ENCODE results near the gene PEX19. TPM values are rescaled to one million over a fixed set of nuclear protein-coding genes. Genes with fewer than 3 reads are reported as not detected.

Gene PEX19, protein sequence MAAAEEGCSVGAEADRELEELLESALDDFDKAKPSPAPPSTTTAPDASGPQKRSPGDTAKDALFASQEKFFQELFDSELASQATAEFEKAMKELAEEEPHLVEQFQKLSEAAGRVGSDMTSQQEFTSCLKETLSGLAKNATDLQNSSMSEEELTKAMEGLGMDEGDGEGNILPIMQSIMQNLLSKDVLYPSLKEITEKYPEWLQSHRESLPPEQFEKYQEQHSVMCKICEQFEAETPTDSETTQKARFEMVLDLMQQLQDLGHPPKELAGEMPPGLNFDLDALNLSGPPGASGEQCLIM
- total RNA-seq, result 10 to 100 TPM; 49.8 to 59.5 (median 53.3) TPM
- 47.4 TPM for total RNA-seq (2013)
- 15.7 to 53.4 (median 38.5) reads per million in 29 experiments for total RNA-seq

- H3K36me3 Mint-ChIP-seq, result peaks cover 35% of the 10 kb centered on the region
- no peaks in the 10 kb centered on the region for H3K27me3 Mint-ChIP-seq
- peak within 1 kb of the TSS; percentile 68 to 69 for H3K4me3 ChIP-seq (ENCODE audit: control insufficient read depth in 1 of 2, extremely low read depth in 1 of 2, low read length in 1 of 2)
Observed at GRCh38 chr1:160284782-160285344, at the start of gene PEX19. Gene PEX19 (minus strand): TSS chr1:160285133. CDS start chr1:160285124, 9 bp downstream.

DNA sequence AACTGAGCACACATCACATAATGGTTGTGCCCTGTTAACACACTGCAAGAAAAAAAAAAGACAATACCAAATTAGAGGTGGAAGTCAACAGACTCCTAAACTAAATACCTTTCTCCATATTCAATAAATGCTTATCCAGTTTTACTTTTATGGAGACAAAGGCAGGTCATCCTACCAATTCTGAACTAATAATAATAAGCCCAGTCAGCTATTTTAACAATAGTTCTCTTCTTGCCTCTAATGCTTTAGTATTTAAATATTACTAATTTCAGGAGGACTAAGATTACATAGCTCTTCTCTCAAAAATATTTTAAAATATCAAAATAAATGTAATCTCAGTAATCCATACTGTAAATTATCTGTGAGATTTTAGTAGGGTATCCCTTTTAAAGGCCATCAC is 47.6 kb upstream of the PEX19 start:
- no peaks in the 10 kb centered on the region for H3K4me1 ChIP-seq (ENCODE audit: control insufficient read depth in 1 of 2, extremely low read depth in 1 of 2, insufficient read depth in 2 of 2, low read length in 2 of 2)
- H3K4me3 ChIP-seq (ENCODE audit: control insufficient read depth in 1 of 2, extremely low read depth in 1 of 2, low read length in 1 of 2), result no peak overlapping the region
- ChIA-PET POLR2A (no interaction called here), CTCF (interaction anchor here in 1 of 2 donors (0.6 kb wide), 1 partner anchor 16 kb away, joined by 3 read pairs; no protein-coding TSS in a partner anchor)
- Mint-ChIP-seq H3K9me3 (no peaks in the 10 kb centered on the region), H3K27me3 (no peaks in the 10 kb centered on the region), H3K4me1 (peaks cover 2 to 8% (median 6%) of the 10 kb centered on the region in 3 donors), H3K27ac (no peak overlapping the region), H3K36me3 (peaks cover 44% of the 10 kb centered on the region), H3K4me3 (no peak overlapping the region)
- peaks cover 19 to 90% of the 10 kb centered on the region in 2 donors for H3K36me3 ChIP-seq (ENCODE audit: control insufficient read depth in 2 of 2, extremely low read depth in 1 of 2, insufficient read depth in 1 of 2, low read length in 1 of 2)
- no peak overlapping the region for H3K27ac ChIP-seq (ENCODE audit: low read length)
- no peaks in the 10 kb centered on the region for H3K9me3 ChIP-seq
- no peak for DNase-seq
- ATAC-seq (replicated peaks in 1 of 4), result no peak
- H3K27me3 ChIP-seq (replicated peaks in 1 of 2; ENCODE audit: control insufficient read depth in 2 of 2, extremely low read depth in 1 of 2, insufficient read depth in 2 of 2, low read length in 1 of 2), result no peaks in the 10 kb centered on the region

More at GRCh38 chr1:160284782-160285344, at the start of gene PEX19:
- ChIA-PET POLR2A (interaction anchor here in 1 of 2 donors (0.6 to 2.2 kb wide), 3 partner anchors 22 to 33 kb away, joined by 3 to 12 read pairs (median 4); partner anchors contain the start of gene DCAF8), CTCF (interaction anchor here (0.6 to 1.9 kb wide), 6 partner anchors 22 to 199 kb away, joined by 3 to 7 read pairs (median 5); partner anchors contain the start of gene DCAF8 (in 1 of the 2))
- WGBS (ENCODE audit: insufficient coverage), result 0% methylated on average over 16 of the region's 27 CpGs
- DNase-seq (peak; percentile 85 to 96 (median 91)), ATAC-seq (replicated peaks in 1 of 4) (peak; percentile 99 to 100 (median 100))
- Histone ChIP-seq H3K4me1 (ENCODE audit: control insufficient read depth in 1 of 2, extremely low read depth in 1 of 2, insufficient read depth in 2 of 2, low read length in 2 of 2) (peaks cover 7 to 23% of the 10 kb centered on the region in 2 experiments), H3K27me3 (replicated peaks in 1 of 2; ENCODE audit: control insufficient read depth in 2 of 2, extremely low read depth in 1 of 2, insufficient read depth in 2 of 2, low read length in 1 of 2) (no peaks in the 10 kb centered on the region), H3K9me3 (no peaks in the 10 kb centered on the region), H3K27ac (ENCODE audit: low read length) (peak within 1 kb of the TSS; percentile 45), H3K36me3 (ENCODE audit: control insufficient read depth in 2 of 2, extremely low read depth in 1 of 2, insufficient read depth in 1 of 2, low read length in 1 of 2) (peaks cover 9 to 38% of the 10 kb centered on the region in 2 donors)
- peaks cover 28 to 30% (median 28%) of the 10 kb centered on the region in 3 donors for H3K4me1 Mint-ChIP-seq
- H3K27ac Mint-ChIP-seq, result peak within 1 kb of the TSS; percentile 94 to 95
- H3K9me3 Mint-ChIP-seq, result no peaks in the 10 kb centered on the region
- peak within 1 kb of the TSS; percentile 97 to 99 (median 99) for H3K4me3 Mint-ChIP-seq

DNA sequence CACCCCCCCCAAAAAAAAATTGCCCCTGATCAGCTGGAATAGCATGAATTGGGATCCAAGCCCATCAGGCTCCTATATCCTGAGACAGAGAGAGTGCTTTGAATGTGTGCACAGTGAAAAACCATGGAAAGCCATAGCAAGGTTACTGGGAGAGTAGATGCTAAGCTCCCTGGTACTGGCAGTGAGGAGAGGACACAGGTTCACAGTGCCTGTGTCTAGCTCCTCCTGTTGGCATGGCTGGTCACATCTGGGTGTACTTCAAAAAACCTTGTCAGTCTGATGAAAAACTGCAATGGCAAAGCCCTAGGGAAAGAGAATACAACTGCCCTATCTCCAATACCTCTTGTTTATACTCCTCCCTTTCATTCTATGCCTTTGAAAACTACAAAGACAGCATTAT is 45.2 kb upstream of the PEX19 start:
- H3K36me3 Mint-ChIP-seq, result peaks cover 51% of the 10 kb centered on the region

DNA sequence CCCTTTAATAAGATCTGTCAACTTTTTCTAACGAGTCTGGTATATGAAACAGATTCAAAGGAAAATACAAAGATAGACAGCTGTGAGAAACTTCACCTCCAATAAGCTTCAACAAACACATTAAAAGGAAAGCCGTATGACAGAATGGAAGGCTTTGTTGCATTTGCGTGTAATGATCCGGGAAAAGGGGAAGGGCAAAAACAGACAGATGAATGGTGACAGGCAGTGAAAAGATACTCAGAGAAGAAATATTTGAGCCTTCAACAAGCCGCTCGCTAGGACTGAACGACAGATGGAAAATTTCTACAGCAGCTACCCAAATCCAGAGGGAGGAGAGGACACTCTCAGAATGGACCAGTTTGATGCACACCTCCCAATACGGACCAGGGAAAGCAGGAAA is 43.3 kb upstream of the PEX19 start:
- POLR2A ChIA-PET, result no interaction called here

More for the DNA sequence above, 45.2 kb upstream of the PEX19 start:
- Histone ChIP-seq H3K27me3 (replicated peaks in 1 of 2; ENCODE audit: control insufficient read depth in 2 of 2, extremely low read depth in 1 of 2, insufficient read depth in 2 of 2, low read length in 1 of 2) (no peaks in the 10 kb centered on the region), H3K27ac (ENCODE audit: low read length) (no peak overlapping the region), H3K9me3 (no peaks in the 10 kb centered on the region), H3K36me3 (ENCODE audit: control insufficient read depth in 2 of 2, extremely low read depth in 1 of 2, insufficient read depth in 1 of 2, low read length in 1 of 2) (peaks cover 28 to 94% of the 10 kb centered on the region in 2 donors), H3K4me3 (ENCODE audit: control insufficient read depth in 1 of 2, extremely low read depth in 1 of 2, low read length in 1 of 2) (no peak overlapping the region), H3K4me1 (ENCODE audit: control insufficient read depth in 1 of 2, extremely low read depth in 1 of 2, insufficient read depth in 2 of 2, low read length in 2 of 2) (no peaks in the 10 kb centered on the region)
- Mint-ChIP-seq H3K9me3 (no peaks in the 10 kb centered on the region), H3K27me3 (no peaks in the 10 kb centered on the region), H3K4me3 (no peak overlapping the region), H3K4me1 (peaks cover 2 to 14% (median 5%) of the 10 kb centered on the region in 3 donors), H3K27ac (no peak overlapping the region)
- DNase-seq, result no peak
- no peak for ATAC-seq (replicated peaks in 1 of 4)
- POLR2A ChIA-PET, result interaction anchor here in 1 of 2 donors (0.7 to 0.9 kb wide), 2 partner anchors 14 to 486 kb away, joined by 3 to 5 read pairs; no protein-coding TSS in a partner anchor
- CTCF ChIA-PET, result no interaction called here

DNA sequence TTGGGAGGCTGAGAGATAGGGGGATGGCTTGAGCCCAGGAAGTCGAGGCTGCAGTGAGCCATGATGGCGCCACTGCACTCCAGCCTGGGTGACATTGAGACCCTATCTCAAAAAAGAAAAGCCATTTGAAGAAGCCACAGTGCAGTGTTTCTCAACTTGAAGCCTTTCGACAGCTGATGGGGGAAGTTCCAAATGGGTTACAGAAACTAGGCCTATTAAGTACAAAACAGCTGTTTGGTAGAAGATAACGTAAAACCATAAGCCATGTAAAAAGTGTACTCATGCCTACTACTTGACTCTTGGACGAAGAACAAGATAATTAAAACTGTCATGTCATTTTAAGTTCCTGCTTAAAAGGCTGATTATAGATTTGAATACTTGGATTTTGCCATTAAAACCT is 41.5 kb upstream of the PEX19 start:
- POLR2A ChIA-PET, result no interaction called here
- H3K36me3 ChIP-seq (ENCODE audit: control insufficient read depth in 2 of 2, extremely low read depth in 1 of 2, insufficient read depth in 1 of 2, low read length in 1 of 2), result peaks cover 27 to 88% of the 10 kb centered on the region in 2 donors
- ATAC-seq (replicated peaks in 1 of 4) (no peak), DNase-seq (no peak)
- 100% methylated on average over 2 of the region's 5 CpGs for WGBS (ENCODE audit: insufficient coverage)
- H3K36me3 Mint-ChIP-seq, result peaks cover 60% of the 10 kb centered on the region
- H3K27ac ChIP-seq (ENCODE audit: low read length), result no peak overlapping the region
- H3K9me3 Mint-ChIP-seq, result no peaks in the 10 kb centered on the region
- no peak overlapping the region for H3K4me3 Mint-ChIP-seq
- no peak overlapping the region for H3K27ac Mint-ChIP-seq
- no peaks in the 10 kb centered on the region for H3K27me3 ChIP-seq (replicated peaks in 1 of 2; ENCODE audit: control insufficient read depth in 2 of 2, extremely low read depth in 1 of 2, insufficient read depth in 2 of 2, low read length in 1 of 2)
- no peaks in the 10 kb centered on the region for H3K27me3 Mint-ChIP-seq
- peaks cover 8 to 14% (median 12%) of the 10 kb centered on the region in 3 donors for H3K4me1 Mint-ChIP-seq
- no peaks in the 10 kb centered on the region for H3K4me1 ChIP-seq (ENCODE audit: control insufficient read depth in 1 of 2, extremely low read depth in 1 of 2, insufficient read depth in 2 of 2, low read length in 2 of 2)
- H3K4me3 ChIP-seq (ENCODE audit: control insufficient read depth in 1 of 2, extremely low read depth in 1 of 2, low read length in 1 of 2), result no peak overlapping the region
- CTCF ChIA-PET, result no interaction called here
- no peaks in the 10 kb centered on the region for H3K9me3 ChIP-seq

More for the DNA sequence above, 43.3 kb upstream of the PEX19 start:
- H3K36me3 ChIP-seq (ENCODE audit: control insufficient read depth in 2 of 2, extremely low read depth in 1 of 2, insufficient read depth in 1 of 2, low read length in 1 of 2), result peaks cover 32 to 92% of the 10 kb centered on the region in 2 donors
- no peak overlapping the region for H3K27ac Mint-ChIP-seq
- H3K4me3 Mint-ChIP-seq, result no peak overlapping the region
- H3K36me3 Mint-ChIP-seq, result peaks cover 56% of the 10 kb centered on the region
- H3K4me1 ChIP-seq (ENCODE audit: control insufficient read depth in 1 of 2, extremely low read depth in 1 of 2, insufficient read depth in 2 of 2, low read length in 2 of 2), result no peaks in the 10 kb centered on the region
- ATAC-seq (replicated peaks in 1 of 4), result no peak
- no peaks in the 10 kb centered on the region for H3K27me3 Mint-ChIP-seq
- 97% methylated on average over 6 of the region's 8 CpGs for WGBS (ENCODE audit: insufficient coverage)
- no peak for DNase-seq
- H3K27ac ChIP-seq (ENCODE audit: low read length), result no peak overlapping the region
- no peaks in the 10 kb centered on the region for H3K27me3 ChIP-seq (replicated peaks in 1 of 2; ENCODE audit: control insufficient read depth in 2 of 2, extremely low read depth in 1 of 2, insufficient read depth in 2 of 2, low read length in 1 of 2)
- CTCF ChIA-PET, result interaction anchor here (0.6 kb wide), 2 partner anchors 10 to 662 kb away, joined by 4 to 7 read pairs; no protein-coding TSS in a partner anchor
- H3K9me3 ChIP-seq, result no peaks in the 10 kb centered on the region
- no peak overlapping the region for H3K4me3 ChIP-seq (ENCODE audit: control insufficient read depth in 1 of 2, extremely low read depth in 1 of 2, low read length in 1 of 2)
- H3K9me3 Mint-ChIP-seq, result no peaks in the 10 kb centered on the region
- H3K4me1 Mint-ChIP-seq, result peaks cover 2 to 14% (median 6%) of the 10 kb centered on the region in 3 donors

- Mint-ChIP-seq H3K4me3 (no peak overlapping the region), H3K4me1 (peaks cover 17 to 22% (median 17%) of the 10 kb centered on the region in 3 donors), H3K27me3 (no peaks in the 10 kb centered on the region), H3K9me3 (no peaks in the 10 kb centered on the region), H3K36me3 (peaks cover 65% of the 10 kb centered on the region), H3K27ac (no peak overlapping the region)
- Histone ChIP-seq H3K4me3 (ENCODE audit: control insufficient read depth in 1 of 2, extremely low read depth in 1 of 2, low read length in 1 of 2) (no peak overlapping the region), H3K4me1 (ENCODE audit: control insufficient read depth in 1 of 2, extremely low read depth in 1 of 2, insufficient read depth in 2 of 2, low read length in 2 of 2) (no peaks in the 10 kb centered on the region), H3K27me3 (replicated peaks in 1 of 2; ENCODE audit: control insufficient read depth in 2 of 2, extremely low read depth in 1 of 2, insufficient read depth in 2 of 2, low read length in 1 of 2) (no peaks in the 10 kb centered on the region), H3K9me3 (no peaks in the 10 kb centered on the region), H3K36me3 (ENCODE audit: control insufficient read depth in 2 of 2, extremely low read depth in 1 of 2, insufficient read depth in 1 of 2, low read length in 1 of 2) (peaks cover 27 to 77% of the 10 kb centered on the region in 2 donors), H3K27ac (ENCODE audit: low read length) (no peak overlapping the region)
- CTCF ChIA-PET, result interaction anchor here in 1 of 2 donors (0.6 kb wide), 1 partner anchor 218 kb away, joined by 5 read pairs; no protein-coding TSS in a partner anchor
- WGBS (ENCODE audit: insufficient coverage), result no CpG with 5 or more reads among the region's 4 CpGs
- ATAC-seq (replicated peaks in 1 of 4), result no peak
- POLR2A ChIA-PET, result interaction anchor here in 1 of 2 donors (0.5 kb wide), 1 partner anchor 10 kb away, joined by 11 read pairs; no protein-coding TSS in a partner anchor
- DNase-seq, result no peak
Observed at GRCh38 chr1:160325252-160325651, 40.3 kb upstream of the PEX19 start.
